Muscle layer of duodenum (tissue), 2 donors: ENCODE data around the gene CELA3A.
"Not testable (repeated sequence)": the region's sequence is repeated elsewhere in the genome, so short reads cannot be mapped to it uniquely, and the experiment has no call there.

Experiments
- H3K27ac ChIP-seq: one replicate; pipeline ENCODE4 v1.7.0; 2013; ENCODE audit warnings: mild to moderate bottlenecking, low read length
- H3K27me3 ChIP-seq: one replicate; pipeline ENCODE4 v1.7.0; 2013; ENCODE audit warnings: low read depth, mild to moderate bottlenecking, control low read depth, low read length
- H3K36me3 ChIP-seq, 2 donors: one replicate each; pipeline ENCODE4 v1.7.0; 2013; ENCODE audit warnings: low read length in 2 of 2, control low read depth in 1 of 2, mild to moderate bottlenecking in 1 of 2; ENCODE audit not compliant: insufficient read depth in 2 of 2, control insufficient read depth in 1 of 2
- H3K4me1 ChIP-seq, 2 donors: one replicate each; pipeline ENCODE4 v1.7.0; 2013; ENCODE audit warnings: low read length in 2 of 2, mild to moderate bottlenecking in 2 of 2, control low read depth in 1 of 2, moderate library complexity in 1 of 2; ENCODE audit not compliant: insufficient read depth in 2 of 2, control insufficient read depth in 1 of 2
- H3K4me3 ChIP-seq, 2 donors: one replicate each; pipeline ENCODE4 v1.7.0; 2013; ENCODE audit warnings: low read length in 2 of 2, low read depth in 1 of 2, mild to moderate bottlenecking in 1 of 2
- H3K9me3 ChIP-seq, 2 donors: one replicate each; pipeline ENCODE4 v1.7.0; 2013; ENCODE audit warnings: low read length in 2 of 2, control low read depth in 1 of 2, mild to moderate bottlenecking in 1 of 2; ENCODE audit not compliant: control insufficient read depth in 1 of 2
- donor health status: healthy.

CELA3A gene

GRCh38 chr1:22001409-22001808 is at the start of gene CELA3A:
Gene CELA3A, plus strand, starts transcription at chr1:22001657. Its CDS starts 18 bp downstream, at chr1:22001675.
- Histone ChIP-seq H3K9me3 (no peaks in the 10 kb centered on the region), H3K27me3 (no peaks in the 10 kb centered on the region), H3K4me3 (no peak within 1 kb of the TSS), H3K36me3 (no peaks in the 10 kb centered on the region), H3K4me1 (no peaks in the 10 kb centered on the region), H3K27ac (no peak within 1 kb of the TSS)

- H3K27me3 ChIP-seq = no peaks in the 10 kb centered on the region
- H3K27ac ChIP-seq = no peak overlapping the region
- no peaks in the 10 kb centered on the region for H3K9me3 ChIP-seq
Measured at GRCh38 chr1:21952786-21953520, 48.5 kb upstream of the CELA3A start.

GRCh38 chr1:21955058-21955457 is 46.4 kb upstream of the CELA3A start:
- Histone ChIP-seq H3K4me3 (no peak overlapping the region), H3K27ac (no peak overlapping the region), H3K4me1 (peaks cover 7 to 16% of the 10 kb centered on the region in 2 donors), H3K9me3 (no peaks in the 10 kb centered on the region), H3K27me3 (no peaks in the 10 kb centered on the region), H3K36me3 (no peaks in the 10 kb centered on the region)

More at GRCh38 chr1:21952786-21953520, 48.5 kb upstream of the CELA3A start:
- peaks cover 7 to 16% of the 10 kb centered on the region in 2 donors for H3K4me1 ChIP-seq
- no peaks in the 10 kb centered on the region for H3K36me3 ChIP-seq
- H3K4me3 ChIP-seq = no peak overlapping the region

- no peak overlapping the region for H3K4me3 ChIP-seq
- H3K36me3 ChIP-seq = no peaks in the 10 kb centered on the region
- no peaks in the 10 kb centered on the region for H3K27me3 ChIP-seq
- H3K27ac ChIP-seq = peak overlapping the region; percentile 75
- no peaks in the 10 kb centered on the region for H3K9me3 ChIP-seq
- peaks cover 7 to 16% of the 10 kb centered on the region in 2 donors for H3K4me1 ChIP-seq
Measured at GRCh38 chr1:21955501-21956281, 45.8 kb upstream of the CELA3A start.

GRCh38 chr1:21956720-21957552 is 44.5 kb upstream of the CELA3A start:
- Histone ChIP-seq H3K36me3 (no peaks in the 10 kb centered on the region), H3K27me3 (no peaks in the 10 kb centered on the region), H3K4me3 (no peak overlapping the region), H3K9me3 (no peaks in the 10 kb centered on the region), H3K27ac (peak overlapping the region; percentile 54), H3K4me1 (peaks cover 7 to 16% of the 10 kb centered on the region in 2 donors)

- Histone ChIP-seq H3K36me3 (no peaks in the 10 kb centered on the region), H3K4me1 (peaks cover 0 to 15% of the 10 kb centered on the region in 2 donors), H3K27me3 (no peaks in the 10 kb centered on the region), H3K9me3 (no peaks in the 10 kb centered on the region), H3K4me3 (no peak overlapping the region), H3K27ac (no peak overlapping the region)
Measured at GRCh38 chr1:21961337-21961736, 40.1 kb upstream of the CELA3A start.

- no peaks in the 10 kb centered on the region for H3K36me3 ChIP-seq
- H3K9me3 ChIP-seq = no peaks in the 10 kb centered on the region
- H3K27ac ChIP-seq = no peak overlapping the region
- no peaks in the 10 kb centered on the region for H3K27me3 ChIP-seq
- H3K4me1 ChIP-seq = peaks cover 0 to 10% of the 10 kb centered on the region in 2 donors
- no peak overlapping the region for H3K4me3 ChIP-seq
Measured at GRCh38 chr1:21961799-21962198, 39.7 kb upstream of the CELA3A start.

GRCh38 chr1:21963477-21964217 is 37.8 kb upstream of the CELA3A start:
- peaks cover 0 to 4% of the 10 kb centered on the region in 2 donors for H3K4me1 ChIP-seq
- no peaks in the 10 kb centered on the region for H3K9me3 ChIP-seq
- no peak overlapping the region for H3K27ac ChIP-seq
- no peaks in the 10 kb centered on the region for H3K27me3 ChIP-seq
- H3K4me3 ChIP-seq = no peak overlapping the region
- H3K36me3 ChIP-seq = no peaks in the 10 kb centered on the region

GRCh38 chr1:21966247-21967000 is 35.0 kb upstream of the CELA3A start:
- H3K4me1 ChIP-seq = peaks cover 0 to 4% of the 10 kb centered on the region in 2 donors
- H3K9me3 ChIP-seq = no peaks in the 10 kb centered on the region
- H3K36me3 ChIP-seq = no peaks in the 10 kb centered on the region
- H3K27ac ChIP-seq = no peak overlapping the region
- H3K4me3 ChIP-seq = no peak overlapping the region
- H3K27me3 ChIP-seq = no peaks in the 10 kb centered on the region

GRCh38 chr1:21967216-21967615 is 34.2 kb upstream of the CELA3A start:
- H3K27ac ChIP-seq, H3K9me3 ChIP-seq, H3K4me3 ChIP-seq, H3K27me3 ChIP-seq, H3K36me3 ChIP-seq, H3K4me1 ChIP-seq: not testable (repeated sequence)
